Measurements from ENCODE around the gene C1QTNF3. TPM values are rescaled to one million over a fixed set of nuclear protein-coding genes. Genes with fewer than 3 reads are reported as not detected.
"Not testable (repeated sequence)": the region's sequence is repeated elsewhere in the genome, so short reads cannot be mapped to it uniquely, and the experiment has no call there.

The C1QTNF3 gene, protein sequence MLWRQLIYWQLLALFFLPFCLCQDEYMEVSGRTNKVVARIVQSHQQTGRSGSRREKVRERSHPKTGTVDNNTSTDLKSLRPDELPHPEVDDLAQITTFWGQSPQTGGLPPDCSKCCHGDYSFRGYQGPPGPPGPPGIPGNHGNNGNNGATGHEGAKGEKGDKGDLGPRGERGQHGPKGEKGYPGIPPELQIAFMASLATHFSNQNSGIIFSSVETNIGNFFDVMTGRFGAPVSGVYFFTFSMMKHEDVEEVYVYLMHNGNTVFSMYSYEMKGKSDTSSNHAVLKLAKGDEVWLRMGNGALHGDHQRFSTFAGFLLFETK
- total RNA-seq, result 2.8 TPM
- long read RNA-seq, partial matches to known transcripts, result 0 of 5 reads
- long read RNA-seq, other reads (novel, unspliced or antisense), result 1 of 5 reads

GRCh38 chr5:34043099-34043876 lies at the start of gene C1QTNF3:
C1QTNF3 (minus strand) TSS chr5:34043213; CDS start chr5:34043125, 88 bp downstream.
- intact Hi-C loops (cut with DNase I), result loop anchor here (5.0 kb wide), 1 partner anchor 36 kb away; the partner anchor contains the start of gene AMACR
- no peak for DNase-seq (ENCODE audit: low spot score)

DNA sequence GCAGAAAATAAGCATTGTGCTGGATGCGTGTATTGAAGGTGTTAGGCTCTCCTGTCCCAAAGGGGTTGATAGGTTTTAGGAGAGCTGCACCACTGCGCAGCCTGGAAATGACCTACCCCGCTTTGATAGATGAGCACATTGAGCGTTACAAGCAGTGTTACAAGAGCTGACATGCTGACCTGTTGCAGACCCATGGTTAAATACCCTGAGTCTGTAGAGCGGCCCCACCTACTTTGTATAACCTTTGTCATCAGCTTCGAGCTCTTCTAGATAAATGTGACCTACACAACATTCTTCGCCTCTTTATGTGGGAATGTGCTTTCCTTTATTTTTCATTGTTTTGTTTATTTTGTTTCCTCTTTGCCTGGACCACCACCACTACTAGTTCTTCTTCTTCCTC lies 48.0 kb upstream of the C1QTNF3 start:
- DNase-seq (ENCODE audit: low spot score); intact Hi-C loops (cut with DNase I): not testable (repeated sequence)

GRCh38 chr5:34089802-34090201 lies 46.8 kb upstream of the C1QTNF3 start:
- intact Hi-C loops (cut with DNase I); DNase-seq (ENCODE audit: low spot score): not testable (repeated sequence)

DNA sequence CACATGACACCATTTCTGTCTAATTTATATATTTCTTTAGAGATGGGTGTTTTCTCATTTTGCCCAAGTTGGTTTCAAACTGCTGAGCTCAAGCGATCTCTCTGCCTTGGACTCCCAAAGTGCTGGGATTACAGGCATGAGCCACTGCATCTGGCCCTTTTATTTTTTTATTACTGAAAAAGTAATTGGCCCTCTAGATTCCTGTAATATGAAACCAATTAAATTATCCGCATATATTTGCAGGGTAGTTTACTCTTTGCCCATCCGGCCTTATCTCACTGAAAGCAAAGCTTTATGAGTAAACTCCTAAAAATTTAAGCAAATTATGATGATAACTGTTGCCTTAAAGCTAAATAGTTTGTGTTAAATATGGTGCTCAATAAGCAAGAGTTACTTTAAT lies 44.7 kb upstream of the C1QTNF3 start:
- intact Hi-C loops (cut with DNase I); DNase-seq (ENCODE audit: low spot score): not testable (repeated sequence)

DNA sequence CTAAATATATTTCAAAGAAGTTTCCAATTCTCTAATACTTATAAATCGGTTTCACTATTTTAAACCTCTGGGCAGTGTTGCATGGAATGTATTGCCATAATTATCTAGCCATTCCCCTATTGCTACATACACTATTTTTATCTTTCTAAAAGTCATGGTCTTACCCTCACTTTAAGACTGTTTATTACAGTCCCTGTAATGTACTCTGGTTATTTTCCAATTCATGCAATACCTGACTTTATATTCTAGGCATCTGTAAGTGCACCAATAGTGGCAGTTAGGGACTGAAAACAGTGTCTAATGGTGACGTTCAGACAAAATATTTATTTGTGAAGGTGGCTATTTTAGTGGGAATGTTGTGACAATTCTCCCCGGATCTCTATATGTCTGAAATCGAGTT lies 40.9 kb upstream of the C1QTNF3 start:
- not testable (repeated sequence) for DNase-seq (ENCODE audit: low spot score)

GRCh38 chr5:34079505-34079904 lies 36.5 kb upstream of the C1QTNF3 start:
- intact Hi-C loops (cut with DNase I); DNase-seq (ENCODE audit: low spot score): not testable (repeated sequence)

More for the DNA sequence above, 40.9 kb upstream of the C1QTNF3 start:
- intact Hi-C loops (cut with DNase I), result not testable (repeated sequence)

- not testable (repeated sequence) for DNase-seq (ENCODE audit: low spot score)
Observed at GRCh38 chr5:34077636-34078035, 34.6 kb upstream of the C1QTNF3 start.

GRCh38 chr5:34076719-34077364 lies 33.8 kb upstream of the C1QTNF3 start:
- intact Hi-C loops (cut with DNase I); DNase-seq (ENCODE audit: low spot score): not testable (repeated sequence)

More at GRCh38 chr5:34077636-34078035, 34.6 kb upstream of the C1QTNF3 start:
- intact Hi-C loops (cut with DNase I), result not testable (repeated sequence)

GRCh38 chr5:34074472-34074871 lies 31.5 kb upstream of the C1QTNF3 start:
- DNase-seq (ENCODE audit: low spot score); intact Hi-C loops (cut with DNase I): not testable (repeated sequence)

GRCh38 chr5:34074071-34074470 lies 31.1 kb upstream of the C1QTNF3 start:
- intact Hi-C loops (cut with DNase I), result not testable (repeated sequence)

GRCh38 chr5:34070626-34071025 lies 27.6 kb upstream of the C1QTNF3 start:
- DNase-seq (ENCODE audit: low spot score); intact Hi-C loops (cut with DNase I): not testable (repeated sequence)

More at GRCh38 chr5:34074071-34074470, 31.1 kb upstream of the C1QTNF3 start:
- DNase-seq (ENCODE audit: low spot score), result not testable (repeated sequence)

- DNase-seq (ENCODE audit: low spot score), result no peak
- intact Hi-C loops (cut with DNase I), result no loop called here
Observed at GRCh38 chr5:34064656-34065055, 21.6 kb upstream of the C1QTNF3 start.

DNA sequence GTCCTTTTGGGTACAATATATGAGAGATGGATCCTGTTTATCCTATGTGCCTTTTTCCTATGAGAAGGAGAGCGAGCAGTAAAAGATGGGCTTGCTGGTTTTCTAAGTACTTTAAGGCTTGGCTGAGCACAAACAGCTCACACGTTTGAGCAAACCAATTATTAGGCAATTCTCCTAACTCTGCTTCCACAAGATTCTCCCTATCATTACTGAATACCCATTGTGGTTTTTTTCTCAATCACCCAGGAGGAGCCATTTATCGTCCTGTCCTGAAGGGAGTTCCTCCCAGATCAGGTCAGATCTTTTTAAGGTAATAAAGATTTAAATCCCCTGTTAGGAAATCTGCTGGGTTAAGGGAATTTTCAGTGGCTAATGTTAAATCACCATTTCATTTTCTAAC lies 19.4 kb upstream of the C1QTNF3 start:
- DNase-seq (ENCODE audit: low spot score), result no peak

DNA sequence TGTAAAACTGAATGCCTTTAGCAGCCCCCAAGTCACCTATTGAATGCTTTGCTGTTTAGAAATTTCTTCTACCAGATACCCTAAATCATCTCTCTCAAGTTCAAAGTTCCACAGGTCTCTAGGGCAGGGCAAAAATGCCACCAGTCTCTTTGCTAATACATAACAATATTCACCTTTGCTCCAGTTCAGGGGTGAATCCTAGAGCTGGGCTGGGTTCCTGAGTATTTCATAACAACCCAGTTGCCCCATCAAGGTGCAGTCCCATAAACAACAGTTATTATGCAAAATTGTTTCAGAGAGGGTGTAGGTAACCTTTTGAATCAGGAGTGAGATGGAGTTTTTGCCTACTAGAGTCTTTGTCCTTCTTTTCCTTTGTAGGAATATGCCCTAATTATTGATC lies 19.0 kb upstream of the C1QTNF3 start:
- intact Hi-C loops (cut with DNase I), result no loop called here
- DNase-seq (ENCODE audit: low spot score), result no peak

More for the DNA sequence above, 19.4 kb upstream of the C1QTNF3 start:
- intact Hi-C loops (cut with DNase I), result no loop called here

GRCh38 chr5:34059977-34060376 lies 17.0 kb upstream of the C1QTNF3 start:
- intact Hi-C loops (cut with DNase I), result no loop called here

DNA sequence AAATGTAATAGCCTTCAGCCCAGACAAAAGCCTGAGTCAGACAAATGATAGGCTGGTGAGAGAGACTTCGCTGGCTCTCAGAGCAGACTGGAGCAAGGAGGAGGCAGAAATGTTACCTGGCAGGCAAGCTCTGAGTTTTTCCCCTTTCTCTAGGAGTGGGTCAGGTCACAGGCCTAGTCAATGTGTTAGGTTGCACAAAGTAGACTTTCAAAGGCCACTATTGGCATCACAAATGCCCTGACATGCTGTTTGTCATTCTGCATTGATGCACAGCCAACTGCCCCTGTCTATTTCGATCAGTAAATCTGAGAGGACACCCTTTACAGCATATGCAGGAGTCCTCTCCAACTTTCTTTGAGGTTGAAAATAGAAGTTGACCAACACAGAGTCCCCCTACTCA lies 15.5 kb upstream of the C1QTNF3 start:
- DNase-seq (ENCODE audit: low spot score), result no peak
- intact Hi-C loops (cut with DNase I), result no loop called here

More at GRCh38 chr5:34059977-34060376, 17.0 kb upstream of the C1QTNF3 start:
- no peak for DNase-seq (ENCODE audit: low spot score)

- no peak for DNase-seq (ENCODE audit: low spot score)
- intact Hi-C loops (cut with DNase I), result no loop called here
Observed at GRCh38 chr5:34057569-34057968, 14.6 kb upstream of the C1QTNF3 start.

DNA sequence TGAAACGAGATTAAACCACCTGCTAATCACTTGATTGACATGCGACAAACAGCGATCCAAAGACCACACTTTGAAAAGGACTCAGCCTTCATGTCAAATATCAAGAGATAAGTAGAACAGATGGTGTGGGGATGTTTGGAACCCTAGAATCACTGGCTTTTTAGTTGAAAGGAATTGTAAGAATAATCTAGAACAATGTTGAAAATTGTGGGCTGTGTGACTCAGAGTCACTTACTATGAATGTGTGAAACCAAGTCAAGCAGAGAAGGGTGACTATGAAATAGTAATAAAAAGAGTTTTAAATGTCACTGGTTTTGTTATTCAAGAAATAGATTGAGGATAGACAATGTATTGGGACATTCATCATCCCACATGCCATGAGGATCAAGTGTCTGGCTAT lies 14.1 kb upstream of the C1QTNF3 start:
- no peak for DNase-seq (ENCODE audit: low spot score)
- intact Hi-C loops (cut with DNase I), result no loop called here

DNA sequence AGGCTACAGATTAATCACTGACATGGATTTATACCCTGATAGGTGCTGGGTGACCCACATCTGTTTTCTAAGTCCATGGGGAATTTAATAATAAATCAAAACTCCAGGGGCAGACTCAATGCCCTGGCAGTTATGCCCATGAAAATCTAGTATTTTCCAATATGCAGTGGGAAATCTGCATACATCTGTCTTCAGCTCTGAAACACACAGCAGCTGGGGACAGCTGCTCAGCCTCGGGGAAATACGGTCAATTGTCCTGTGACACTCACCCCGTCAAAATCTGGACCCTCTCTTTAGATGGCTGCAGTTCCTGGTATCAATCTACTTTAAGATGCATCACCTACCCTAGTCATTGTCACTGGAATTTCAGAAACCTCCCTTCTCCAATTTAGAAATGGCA lies 12.7 kb upstream of the C1QTNF3 start:
- intact Hi-C loops (cut with DNase I), result no loop called here
- no peak for DNase-seq (ENCODE audit: low spot score)

DNA sequence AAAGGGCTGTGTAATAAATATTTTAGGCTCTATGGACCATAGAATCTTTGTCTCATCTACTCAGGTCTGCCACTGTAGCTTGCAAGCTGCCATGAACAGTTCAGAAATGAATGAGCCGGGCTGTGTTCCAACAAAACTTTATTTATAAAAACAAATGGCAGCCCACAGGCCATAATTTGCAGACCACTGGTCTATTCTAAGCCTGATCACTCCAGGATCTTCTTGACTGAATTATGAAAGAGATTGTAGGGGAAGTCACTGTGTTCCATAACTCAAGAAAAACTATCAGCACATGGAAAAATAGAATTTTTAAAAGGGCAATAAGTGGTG lies 11.4 kb upstream of the C1QTNF3 start:
- intact Hi-C loops (cut with DNase I), result no loop called here
- DNase-seq (ENCODE audit: low spot score), result no peak

Data from cardiac septum (tissue), 1 donor.